SH-SY5Y (cell line): ENCODE measurements around the gene AKT3.

Experiments used
- GATA2 ChIP-seq: IDR thresholded peaks from 2 replicates; pipeline ENCODE4 v1.6.1; 2011; ENCODE audit warnings: mild to moderate bottlenecking, low read depth, low read length
- GATA3 ChIP-seq: IDR thresholded peaks from 2 replicates; pipeline ENCODE4 v1.6.1; 2011; ENCODE audit warnings: low read depth, mild to moderate bottlenecking, low read length, moderate library complexity

DNA sequence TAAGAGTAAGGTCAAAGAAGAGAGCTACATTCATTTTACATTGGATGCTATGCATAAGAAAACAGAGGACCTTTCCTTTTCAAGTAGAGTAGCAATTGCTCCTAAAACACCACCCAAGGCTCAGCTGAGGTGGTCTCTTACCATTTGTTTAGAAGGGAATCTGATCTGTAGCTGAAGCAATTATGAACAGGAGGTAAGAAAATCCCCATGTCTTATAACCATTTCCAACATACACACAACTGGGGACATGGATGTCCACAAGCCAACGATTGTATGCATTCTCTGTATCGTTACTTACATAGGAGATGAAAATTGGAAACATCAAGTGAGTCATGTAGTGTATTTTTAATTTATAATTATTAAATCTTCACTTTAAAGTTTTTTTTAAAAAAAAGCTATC lies 132.0 kb downstream of the AKT3 start:
- TF ChIP-seq GATA2 (no peak), GATA3 (no peak)
